Inflammatory macrophage treated with lipopolysaccharide for 1 hour (primary cell): ENCODE data around the gene WWP2.
A peak's percentile ranks its signal among the peaks of the same experiment; 100 is the strongest.
"Not testable (repeated sequence)": the region's sequence is repeated elsewhere in the genome, so short reads cannot be mapped to it uniquely, and the experiment has no call there.

Experiments used
- DNase-seq, 2 donors: peaks; one replicate each; pipeline ENCODE4 v3.0.0-alpha.2; 2020 to 2022

Gene WWP2

GRCh38 chr16:69831212-69832123 lies 69.3 kb downstream of the WWP2 start:
- DNase-seq, result no peak

GRCh38 chr16:69833357-69834282 lies 71.5 kb downstream of the WWP2 start:
- no peak for DNase-seq

GRCh38 chr16:69834807-69835466 lies 72.8 kb downstream of the WWP2 start:
- DNase-seq, result no peak

GRCh38 chr16:69836257-69836656 lies 74.1 kb downstream of the WWP2 start:
- no peak for DNase-seq

- DNase-seq, result no peak
These were observed 75.2 kb downstream of the WWP2 start for GRCh38 chr16:69837380-69837779.

GRCh38 chr16:69838489-69838888 lies 76.4 kb downstream of the WWP2 start:
- no peak for DNase-seq

- no peak for DNase-seq
These were observed 77.1 kb downstream of the WWP2 start for GRCh38 chr16:69839240-69839688.

GRCh38 chr16:69839798-69840409 lies 77.8 kb downstream of the WWP2 start:
- no peak for DNase-seq

- DNase-seq, result no peak
These were observed 78.8 kb downstream of the WWP2 start for GRCh38 chr16:69840975-69841374.

- DNase-seq, result no peak
These were observed 82.3 kb downstream of the WWP2 start for GRCh38 chr16:69844441-69844840.

GRCh38 chr16:69845181-69845580 lies 83.0 kb downstream of the WWP2 start:
- no peak for DNase-seq

GRCh38 chr16:69847643-69848042 lies 85.5 kb downstream of the WWP2 start:
- DNase-seq, result no peak

- DNase-seq, result peak; percentile 26 to 44
These were observed 86.8 kb downstream of the WWP2 start for GRCh38 chr16:69848637-69849545.

- no peak for DNase-seq
These were observed 89.5 kb downstream of the WWP2 start for GRCh38 chr16:69851491-69852240.

- no peak for DNase-seq
These were observed 90.7 kb downstream of the WWP2 start for GRCh38 chr16:69852815-69853214.

- no peak for DNase-seq
These were observed 91.3 kb downstream of the WWP2 start for GRCh38 chr16:69853481-69853880.

- DNase-seq, result not testable (repeated sequence)
These were observed 92.6 kb downstream of the WWP2 start for GRCh38 chr16:69854776-69855175.

- DNase-seq, result peak; percentile 16 to 36
These were observed 93.5 kb downstream of the WWP2 start for GRCh38 chr16:69855592-69855991.

GRCh38 chr16:69858191-69859104 lies 96.3 kb downstream of the WWP2 start:
- DNase-seq, result no peak
